ENCODE data around the gene SLC1A3.
"Not testable (repeated sequence)": the region's sequence is repeated elsewhere in the genome, so short reads cannot be mapped to it uniquely, and the experiment has no call there.

SLC1A3 gene
- total RNA-seq, result 217 to 912 (median 354) reads per million in 17 experiments

DNA sequence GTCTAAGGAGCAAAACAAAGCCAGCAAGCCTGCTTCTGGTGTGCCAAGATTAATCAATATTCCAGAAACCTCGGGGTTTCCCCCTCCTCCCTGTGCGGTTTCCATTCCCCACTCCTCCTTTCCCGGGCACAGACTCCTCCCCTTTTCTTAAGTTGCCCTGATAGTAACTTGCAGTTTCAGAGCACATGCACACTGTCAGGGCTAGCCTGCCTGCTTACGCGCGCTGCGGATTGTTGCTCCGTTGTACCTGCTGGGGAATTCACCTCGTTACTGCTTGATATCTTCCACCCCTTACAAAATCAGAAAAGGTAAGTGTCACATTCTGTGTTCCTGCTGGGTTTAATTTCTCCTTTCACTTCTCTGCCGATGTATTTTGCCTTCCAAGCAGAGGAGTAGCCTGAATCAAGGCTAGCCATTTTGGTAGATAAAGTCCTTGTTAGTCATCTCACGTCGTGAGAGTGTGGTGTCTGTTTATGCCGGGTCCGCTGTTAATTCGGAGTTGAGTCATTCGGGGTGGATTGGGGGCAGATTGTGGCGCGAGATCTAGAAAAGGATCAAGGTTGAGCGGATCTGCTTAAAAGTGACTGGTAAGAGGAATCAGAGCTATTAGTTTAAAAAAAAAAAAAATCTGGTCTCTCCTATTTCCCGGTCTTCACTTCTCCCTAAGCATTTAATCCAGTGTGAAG lies at the start of gene SLC1A3:
Gene SLC1A3, plus strand, starts transcription at position 179 of the 686 bp plus-strand sequence. CDS start 1,818 bp downstream, outside the sequence.
- DNase-seq, result peak; percentile 61 to 75 (median 72)

DNA sequence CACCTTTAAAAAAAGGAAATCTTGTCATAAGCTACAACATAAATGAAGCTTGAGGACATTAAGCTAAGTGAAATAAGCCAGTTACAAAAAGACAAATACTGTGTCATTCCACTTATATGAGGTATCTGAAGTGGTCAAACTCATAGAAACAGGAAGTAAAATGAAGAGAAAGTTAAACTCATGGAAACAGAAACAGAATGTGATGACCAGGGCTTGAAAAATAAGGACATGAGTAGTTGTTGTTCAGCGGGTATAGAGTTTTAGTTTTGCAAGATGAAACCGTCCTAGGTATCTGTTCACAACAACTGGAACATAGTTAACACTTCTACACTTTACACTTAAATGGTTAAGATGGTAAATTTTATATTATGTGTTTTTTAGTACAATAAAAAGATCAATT lies 47.8 kb upstream of the SLC1A3 start:
- peak in 2 of 4 experiments; percentile 33 to 36 for DNase-seq

DNA sequence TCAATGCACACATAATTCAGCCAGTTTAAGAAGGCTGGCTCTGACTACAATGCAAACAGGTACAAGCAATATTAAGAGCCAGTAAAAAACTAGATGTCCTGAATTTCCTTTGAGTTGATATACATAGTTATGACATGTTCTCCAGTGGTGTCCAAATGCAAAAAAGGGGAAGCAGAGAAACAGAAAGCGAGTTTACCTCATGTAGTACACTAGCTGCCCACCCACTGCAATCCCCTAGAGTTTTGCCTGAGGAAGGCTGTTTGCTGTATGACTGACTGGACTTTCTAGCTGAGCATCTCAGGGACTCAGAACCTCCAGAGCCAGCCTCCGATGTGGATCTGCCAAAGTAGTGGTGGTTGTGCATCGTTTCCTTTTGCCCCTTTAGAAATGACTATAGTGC lies 44.8 kb upstream of the SLC1A3 start:
- DNase-seq, result peak; percentile 43 to 66 (median 61)

DNA sequence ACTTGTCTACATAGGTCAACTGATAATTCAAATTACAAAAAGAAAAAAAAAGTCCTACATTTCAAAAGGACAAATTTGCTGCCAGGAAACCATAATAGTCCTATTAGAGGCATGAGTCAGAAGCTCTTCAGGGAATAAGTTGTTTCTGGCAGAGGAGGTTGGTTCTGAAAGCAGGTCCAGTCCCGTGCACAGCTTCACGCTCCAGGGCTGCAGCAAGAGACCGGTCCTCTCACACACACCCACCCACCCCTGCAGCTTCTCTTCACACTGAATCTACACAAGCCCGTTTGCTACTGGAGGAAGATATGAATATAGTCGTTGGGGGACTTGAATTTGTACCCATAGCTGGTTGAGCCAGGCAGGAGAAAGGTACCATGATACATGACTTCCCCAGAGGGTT lies 36.9 kb upstream of the SLC1A3 start:
- DNase-seq, result no peak

DNA sequence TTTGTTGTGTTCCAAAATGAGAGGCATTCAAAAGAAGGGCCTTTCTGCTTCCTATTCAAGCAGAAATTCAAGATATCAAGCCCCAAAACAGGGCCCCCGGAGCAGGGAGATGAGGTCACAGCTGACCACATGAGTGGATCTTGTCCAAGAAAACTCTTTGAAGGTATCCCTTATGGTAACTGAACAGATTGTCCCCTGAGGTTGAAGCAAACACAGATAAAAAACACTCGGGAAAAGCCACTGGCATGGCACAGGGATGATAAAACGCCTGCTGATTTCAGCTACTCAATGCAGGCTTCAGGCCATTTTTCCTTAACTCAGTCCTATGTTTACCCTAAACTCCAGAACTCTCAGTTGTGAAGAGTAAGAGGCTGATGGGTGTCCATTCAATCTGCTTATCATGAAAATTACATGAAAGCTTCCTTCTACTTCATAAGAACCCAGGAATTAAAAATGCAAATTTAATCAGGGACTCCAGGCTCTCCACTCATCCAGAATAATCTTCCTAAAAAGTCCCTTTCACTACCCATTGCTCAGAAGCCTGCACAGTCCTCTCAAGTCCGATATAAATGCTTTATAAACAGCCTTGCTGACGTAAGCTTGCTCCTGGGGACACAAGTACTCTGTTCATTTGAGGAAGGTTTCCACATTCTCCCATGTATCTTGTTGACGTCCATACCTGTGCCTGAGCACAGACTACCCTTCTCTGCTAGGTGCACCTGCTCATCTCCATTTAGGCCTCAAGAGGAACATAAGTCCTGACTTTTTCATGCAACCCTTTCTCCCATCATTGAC lies 35.9 kb upstream of the SLC1A3 start:
- DNase-seq, result no peak

DNA sequence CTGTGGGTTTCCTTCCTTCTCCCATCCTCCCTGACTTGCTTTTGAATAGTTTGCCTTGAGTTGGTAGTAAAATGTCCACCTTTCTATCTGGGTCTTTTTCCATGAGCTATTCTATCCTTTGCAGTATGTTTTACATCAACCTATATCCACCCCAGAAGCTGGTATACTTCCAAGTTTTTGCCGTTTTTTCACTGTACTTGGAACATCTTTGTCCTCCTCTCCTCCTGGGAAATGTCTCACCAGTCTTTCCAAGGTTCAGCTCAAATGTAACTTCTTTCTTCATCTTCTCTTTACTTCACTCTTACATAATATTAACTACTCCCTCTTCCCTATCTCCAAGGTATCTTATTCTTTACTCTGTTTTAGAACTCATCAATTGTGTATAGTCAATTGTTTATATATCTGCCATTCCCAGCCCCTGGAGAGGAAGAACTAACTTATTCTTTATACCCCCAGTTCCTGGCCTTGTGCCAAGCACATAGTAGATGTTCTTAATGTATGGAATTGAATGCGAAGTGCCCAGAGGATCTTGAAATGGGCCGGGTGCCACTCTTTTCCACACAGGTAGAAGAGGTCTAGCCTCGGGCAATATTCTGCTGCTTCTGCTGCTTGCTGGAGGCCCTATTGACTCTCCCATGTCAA lies 34.9 kb upstream of the SLC1A3 start:
- DNase-seq, result no peak

DNA sequence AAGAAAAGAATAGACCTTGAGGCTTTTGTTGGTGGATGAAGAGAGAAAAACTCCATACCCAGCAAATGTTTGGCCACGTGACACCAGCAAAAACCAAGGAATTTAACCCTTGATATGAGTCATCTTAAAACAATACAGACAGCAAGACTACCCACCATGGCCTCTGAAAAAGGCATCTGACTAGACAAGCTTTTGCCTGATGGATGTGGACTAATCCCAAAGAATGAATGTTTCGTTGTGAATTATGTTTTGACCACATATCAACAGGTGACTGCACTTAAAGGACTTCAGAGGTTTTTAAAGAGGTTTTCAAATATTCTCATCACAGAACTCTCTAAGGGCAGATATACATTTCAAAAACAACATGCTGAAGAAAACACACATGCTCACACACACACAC lies 33.0 kb upstream of the SLC1A3 start:
- no peak for DNase-seq

DNA sequence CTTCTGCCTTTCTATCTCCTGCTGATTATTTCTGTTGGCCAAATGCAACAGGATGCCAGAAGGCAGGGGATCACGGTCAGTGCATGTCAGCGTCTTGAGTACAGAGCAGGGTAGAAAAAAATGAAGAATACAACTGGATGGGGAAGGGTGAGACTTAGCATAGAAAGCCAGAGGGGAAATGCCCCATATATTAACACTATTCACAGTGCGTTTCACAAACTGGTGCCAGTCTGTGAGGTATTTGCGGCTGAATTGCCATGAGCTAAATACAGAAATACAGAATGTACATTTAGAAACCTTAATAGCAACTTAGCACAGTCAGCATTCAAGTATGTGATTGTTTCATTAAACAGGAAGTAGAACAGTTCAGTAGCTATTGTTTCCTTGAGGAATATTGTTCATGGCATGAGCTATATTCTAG lies 31.0 kb upstream of the SLC1A3 start:
- peak in 2 of 4 experiments; percentile 18 to 37 for DNase-seq

DNA sequence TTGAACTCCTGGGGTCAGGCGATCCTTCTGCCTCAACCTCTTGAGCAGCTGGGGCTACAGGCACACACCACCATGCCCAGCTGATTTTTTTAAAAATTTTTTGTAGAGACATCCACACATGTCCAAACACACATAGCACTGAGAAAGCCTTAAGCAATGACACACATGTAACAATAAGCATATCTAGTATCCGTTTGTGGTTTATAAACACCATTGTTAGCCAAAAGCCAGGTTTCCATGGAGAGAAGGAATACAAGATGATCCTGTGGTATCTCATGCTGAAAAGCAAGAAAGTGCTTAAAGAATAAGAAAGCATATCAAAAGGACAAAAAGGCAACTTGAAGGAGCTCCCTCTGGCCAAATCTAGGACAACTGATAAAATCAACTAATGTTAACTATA lies 29.7 kb upstream of the SLC1A3 start:
- DNase-seq, result no peak

DNA sequence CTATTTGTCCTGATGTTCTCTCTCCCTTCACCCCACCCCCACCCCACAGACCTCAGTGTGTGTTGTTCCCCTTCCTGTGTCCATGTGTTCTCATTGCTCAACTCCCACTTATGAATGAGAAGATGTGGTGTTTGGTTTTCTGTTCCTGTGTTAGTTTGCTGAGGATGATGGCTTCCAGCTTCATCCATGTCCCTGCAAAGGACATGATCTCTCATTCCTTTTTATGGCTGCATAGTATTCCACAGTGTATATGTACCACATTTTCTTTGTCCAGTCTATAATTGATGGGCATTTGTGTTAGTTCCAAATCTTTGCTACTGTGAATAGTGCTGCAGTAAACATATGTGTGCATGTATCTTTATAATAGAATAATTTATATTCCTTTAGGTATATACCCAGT lies 26.5 kb upstream of the SLC1A3 start:
- peak in 2 of 4 experiments; percentile 12 to 25 for DNase-seq

DNA sequence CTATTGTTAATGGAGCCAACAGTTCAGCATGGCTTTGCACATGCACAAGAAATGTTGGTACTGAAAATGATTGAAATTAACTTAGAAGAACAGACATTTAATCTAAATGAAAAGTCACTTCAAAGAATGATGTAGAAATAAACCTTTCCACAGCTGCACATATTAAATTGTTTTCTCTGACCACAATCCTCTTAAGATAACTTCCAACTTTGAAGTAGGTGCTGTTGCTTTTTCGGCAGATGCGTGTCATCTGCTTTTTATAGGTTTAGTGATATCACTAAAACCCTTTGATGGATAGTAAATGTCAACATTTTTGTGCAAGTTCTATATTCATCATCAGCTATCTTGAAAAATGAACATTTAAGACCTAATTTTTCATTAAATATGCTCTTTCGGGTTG lies 25.3 kb upstream of the SLC1A3 start:
- DNase-seq, result no peak

DNA sequence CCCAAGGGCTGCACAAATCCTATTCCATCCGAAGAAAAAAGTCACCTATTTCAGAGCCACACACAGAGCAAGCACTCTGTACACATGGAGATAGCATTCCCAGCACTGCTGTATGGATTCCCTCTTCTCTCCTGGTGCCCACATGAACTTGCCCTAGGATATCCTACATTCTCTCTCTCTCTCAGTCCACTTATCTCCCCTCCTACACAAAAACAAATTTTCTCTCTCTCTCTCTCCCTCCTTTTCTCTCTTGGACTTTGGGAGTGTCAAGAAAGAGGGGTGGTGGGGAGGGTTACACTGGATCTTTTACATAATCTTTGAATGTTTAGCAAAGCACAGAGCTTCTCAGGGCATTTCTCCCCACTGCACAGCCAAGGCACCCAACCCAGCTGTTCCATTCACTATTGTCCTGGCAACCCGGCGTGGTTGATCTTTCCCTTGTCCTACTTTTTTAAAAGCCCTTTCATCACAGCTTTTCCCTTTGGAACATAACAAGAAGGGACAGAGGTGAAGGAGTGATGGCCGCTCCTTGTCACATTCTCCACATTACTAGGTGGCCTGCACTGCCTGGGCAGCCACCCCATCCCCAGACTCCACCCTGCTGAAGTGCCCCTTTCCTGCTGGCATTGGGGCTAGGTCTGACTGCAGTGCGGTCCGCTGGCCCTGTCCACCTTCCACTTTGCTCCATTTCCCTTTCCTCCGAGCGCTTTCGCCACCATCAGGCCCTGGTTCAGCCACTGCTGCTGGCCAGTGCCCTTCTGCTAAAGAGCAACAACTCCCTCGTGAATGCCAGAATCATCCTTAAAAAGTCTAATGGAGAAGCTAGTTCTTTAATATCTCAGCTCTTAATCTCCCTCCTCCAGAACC lies 22.2 kb upstream of the SLC1A3 start:
- no peak for DNase-seq

DNA sequence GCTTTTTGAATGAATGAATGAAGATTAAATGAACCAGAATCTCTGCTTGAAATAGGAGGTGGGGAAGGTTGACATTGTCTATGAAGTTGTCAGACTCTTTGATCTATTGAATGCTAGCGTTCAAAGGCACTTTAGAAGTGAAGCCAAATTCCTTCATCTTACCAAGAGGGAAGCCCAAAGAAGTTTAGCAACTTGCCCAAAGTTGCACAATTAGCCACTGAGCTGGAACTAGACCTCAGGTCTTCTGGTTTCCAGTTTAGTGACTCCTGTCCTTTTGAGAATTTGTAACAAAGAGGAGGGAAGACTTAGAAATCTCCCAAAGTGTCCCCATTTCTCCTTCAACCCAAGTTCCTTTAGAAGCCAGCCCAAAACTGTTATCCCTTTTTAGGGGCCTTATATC lies 20.7 kb upstream of the SLC1A3 start:
- peak; percentile 35 to 74 (median 60) for DNase-seq

DNA sequence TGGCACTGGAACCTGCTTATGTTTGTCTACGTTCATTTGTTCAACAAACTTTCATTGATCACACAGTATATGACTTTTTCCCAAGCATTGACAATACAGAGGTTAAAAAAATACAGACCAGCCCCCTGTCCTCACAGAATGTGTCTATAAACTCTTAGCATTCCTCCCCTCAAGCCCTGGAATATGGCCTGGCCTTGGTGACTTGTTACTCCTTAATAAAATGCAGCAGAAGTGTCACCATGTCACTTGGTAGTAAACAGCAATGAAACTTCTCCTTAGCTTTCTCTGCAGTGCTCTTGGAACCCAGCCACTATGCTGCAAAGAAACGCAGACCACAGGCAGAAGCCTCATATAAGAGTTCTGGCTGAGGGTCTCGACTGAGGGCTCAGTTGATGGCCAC lies 19.1 kb upstream of the SLC1A3 start:
- no peak for DNase-seq

DNA sequence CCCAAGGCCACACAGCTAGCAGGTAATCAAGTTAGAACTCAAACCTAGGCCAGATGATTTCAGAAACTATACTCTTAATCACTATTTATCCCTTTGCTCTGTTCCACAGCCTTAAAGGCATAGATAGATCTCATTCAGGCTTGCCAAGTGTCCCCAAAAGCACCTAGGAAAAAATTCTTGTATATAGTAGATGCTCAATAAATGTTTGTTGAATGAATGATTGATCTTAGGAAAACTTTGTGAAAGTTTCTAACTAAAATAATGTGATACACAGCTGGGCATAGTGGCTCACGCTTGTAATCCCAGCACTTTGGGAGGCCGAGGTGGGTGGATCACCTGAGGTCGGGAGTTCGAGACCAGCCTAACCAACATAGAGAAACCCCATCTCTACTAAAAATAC lies 16.7 kb upstream of the SLC1A3 start:
- not testable (repeated sequence) for DNase-seq

DNA sequence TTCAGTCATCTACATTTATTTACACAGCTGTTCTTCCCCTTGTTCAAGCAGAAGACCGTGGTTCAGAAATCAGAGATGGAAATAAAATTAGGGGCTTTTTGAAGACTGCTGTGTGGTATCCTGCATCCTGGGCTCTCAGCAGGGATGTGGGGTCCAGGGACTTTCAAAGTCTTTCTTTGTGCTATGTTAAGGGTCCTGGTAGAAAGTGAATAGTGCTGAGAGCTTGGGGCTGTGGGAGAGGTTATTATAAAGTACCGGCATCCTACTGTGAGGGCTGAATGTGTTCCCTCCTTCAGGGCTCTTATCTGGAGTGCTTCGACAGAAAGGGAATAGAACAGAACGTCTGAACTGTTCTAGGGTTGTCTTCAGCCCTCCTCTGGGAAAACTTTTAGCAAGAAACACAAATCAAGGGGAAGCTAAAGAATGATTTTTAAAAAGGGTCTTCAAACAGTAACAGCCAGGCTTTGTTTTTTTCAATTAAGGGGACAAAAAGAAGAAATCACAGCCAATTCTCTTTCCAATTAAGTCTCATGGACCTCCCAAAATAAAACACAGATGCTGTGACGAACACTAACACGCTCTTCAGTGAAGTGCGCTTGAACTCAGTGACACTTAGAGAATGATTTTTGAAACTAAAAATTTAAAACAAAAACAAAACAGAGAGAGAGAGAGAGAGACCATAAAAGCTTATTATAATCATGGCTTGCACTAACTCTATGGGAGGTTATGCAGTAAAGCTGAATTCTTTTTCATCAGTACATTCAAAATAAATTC lies 15.7 kb upstream of the SLC1A3 start:
- DNase-seq, result no peak

DNA sequence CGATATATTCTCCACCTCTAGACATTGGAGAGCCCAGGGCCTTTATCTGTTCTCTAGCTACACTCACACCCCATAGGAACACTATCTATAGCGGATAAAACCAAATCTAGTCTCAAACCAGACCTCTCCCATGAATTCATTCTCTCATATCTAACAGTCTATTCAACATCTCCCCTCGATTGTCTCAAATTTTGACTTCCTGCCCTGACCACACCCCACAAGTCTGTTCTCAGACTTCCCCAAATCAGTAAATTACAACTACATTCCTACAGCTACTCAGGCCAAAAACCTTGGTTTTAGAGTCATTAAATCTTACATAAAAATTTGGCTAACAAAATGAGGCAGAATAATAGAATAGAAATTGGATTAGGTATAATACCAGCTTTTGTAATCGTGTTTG lies 12.5 kb upstream of the SLC1A3 start:
- peak in 3 of 4 experiments; percentile 12 to 36 (median 14) for DNase-seq

DNA sequence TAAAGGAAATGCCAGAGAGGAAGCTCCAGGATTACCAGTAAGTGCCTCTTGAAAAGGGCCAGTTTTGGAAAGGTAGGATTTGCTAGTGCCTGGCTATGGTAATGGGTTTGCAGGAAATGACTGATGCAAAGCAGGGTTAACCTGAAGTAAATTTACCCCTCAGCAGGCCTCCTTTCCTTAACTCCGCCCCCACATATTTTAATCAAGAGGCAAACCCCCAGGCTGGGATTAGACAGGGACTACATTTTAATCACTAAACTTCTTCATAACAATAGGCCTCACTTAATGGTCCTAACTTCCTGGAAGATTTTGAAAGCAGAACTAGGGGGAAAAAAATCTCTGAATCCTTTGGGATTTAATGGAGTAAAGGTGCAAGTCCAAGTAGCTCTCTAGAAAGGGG lies 10.2 kb upstream of the SLC1A3 start:
- DNase-seq, result no peak

DNA sequence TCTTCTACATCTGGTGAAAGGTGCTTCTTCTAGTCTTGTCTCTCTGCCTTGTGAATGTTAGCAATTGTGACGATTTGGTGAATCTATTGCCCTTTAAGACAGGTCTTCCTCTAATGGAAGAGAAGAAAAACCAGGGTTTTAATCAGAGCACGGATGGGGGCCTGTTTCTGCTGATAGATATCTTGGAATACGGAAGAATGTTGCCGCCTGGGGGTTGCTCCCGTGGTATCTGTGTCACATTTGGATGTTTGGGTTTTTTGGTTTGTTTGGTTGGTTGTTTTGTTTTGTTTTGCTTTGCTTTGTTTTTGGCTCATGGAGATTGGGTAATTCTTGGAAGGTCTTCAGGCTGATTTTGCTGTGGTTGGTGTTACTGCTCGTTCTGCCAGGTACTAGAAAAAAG lies 9.7 kb upstream of the SLC1A3 start:
- DNase-seq, result no peak

DNA sequence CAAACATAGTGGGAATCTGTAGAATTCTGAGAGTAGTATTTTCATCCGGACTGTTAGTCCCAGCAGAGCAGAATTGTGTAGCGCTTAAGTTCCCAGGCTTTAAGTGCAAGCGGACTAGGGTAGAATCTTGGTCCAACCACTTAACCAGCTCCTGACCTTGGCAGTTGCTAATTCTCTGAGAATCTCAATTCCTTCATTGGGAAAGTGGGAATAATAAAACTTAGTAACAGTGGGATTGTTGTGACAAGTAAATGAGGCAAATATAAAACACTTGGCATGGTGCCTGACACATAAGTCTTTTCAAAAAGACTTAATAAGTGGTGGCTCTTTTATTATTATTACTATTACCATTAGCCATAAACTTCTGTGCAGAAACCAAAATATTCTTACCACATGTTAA lies 8.4 kb upstream of the SLC1A3 start:
- no peak for DNase-seq

DNA sequence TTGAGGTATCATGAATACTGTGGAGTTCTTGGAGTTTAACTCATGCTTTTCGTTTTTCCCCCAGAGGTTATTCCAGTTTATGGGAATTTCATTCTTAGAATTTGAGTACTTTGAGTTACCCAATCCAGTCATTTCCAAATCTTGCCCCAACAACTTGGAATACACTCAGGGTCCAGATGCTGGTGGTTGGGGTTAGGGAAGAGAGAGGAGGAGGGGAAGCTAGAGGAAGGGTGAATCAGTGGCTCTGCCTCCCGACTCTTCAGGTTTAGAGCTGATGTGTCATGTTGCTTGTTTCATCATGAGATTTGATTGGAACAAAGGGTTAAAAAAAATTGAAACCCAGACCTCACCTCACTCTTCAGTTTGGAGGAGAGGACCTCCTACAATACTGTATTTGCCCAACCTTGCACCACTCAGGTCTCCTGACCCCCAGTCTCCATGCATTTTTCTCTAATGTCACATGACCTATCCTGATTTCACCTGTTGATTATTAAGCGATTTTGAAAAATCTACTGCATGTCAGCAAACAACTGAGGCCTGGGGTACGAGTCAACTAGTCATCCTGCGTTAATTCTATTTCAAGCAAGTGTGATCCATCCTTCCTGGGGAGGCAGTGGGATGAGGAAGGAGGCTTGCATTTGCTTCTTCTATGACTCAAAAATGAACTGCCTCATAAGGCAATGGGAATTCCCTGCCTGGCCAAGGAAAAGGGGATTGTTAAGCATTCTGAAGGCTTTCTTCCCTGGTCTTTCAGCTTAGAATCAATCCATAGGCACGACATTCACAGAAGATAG lies 6.2 kb upstream of the SLC1A3 start:
- peak in 3 of 4 experiments; percentile 35 to 39 (median 39) for DNase-seq

All from suppressor macrophage (primary cell).